Kidney capillary endothelial cell (primary cell): ENCODE results near the gene CACNA1C.

Experiments
- DNase-seq: peaks from one replicate; pipeline ENCODE4 v3.0.0-alpha.2; 2018; ENCODE audit warnings: low spot score

Gene CACNA1C

GRCh38 chr12:2343681-2344080, 290.9 kb downstream of the CACNA1C start:
- no peak for DNase-seq

GRCh38 chr12:2344476-2344875, 291.7 kb downstream of the CACNA1C start:
- no peak for DNase-seq

GRCh38 chr12:2344885-2345284, 292.1 kb downstream of the CACNA1C start:
- no peak for DNase-seq

- DNase-seq = no peak
Measured at GRCh38 chr12:2345902-2346301, 293.1 kb downstream of the CACNA1C start.

- DNase-seq = no peak
Measured at GRCh38 chr12:2346416-2346815, 293.6 kb downstream of the CACNA1C start.

- no peak for DNase-seq
Measured at GRCh38 chr12:2347137-2347843, 294.5 kb downstream of the CACNA1C start.

GRCh38 chr12:2347844-2348481, 295.2 kb downstream of the CACNA1C start:
- no peak for DNase-seq

GRCh38 chr12:2348482-2348852, 295.7 kb downstream of the CACNA1C start:
- no peak for DNase-seq

- DNase-seq = no peak
Measured at GRCh38 chr12:2351161-2351560, 298.4 kb downstream of the CACNA1C start.

- DNase-seq = no peak
Measured at GRCh38 chr12:2352203-2352602, 299.4 kb downstream of the CACNA1C start.

- DNase-seq = no peak
Measured at GRCh38 chr12:2353281-2353680, 300.5 kb downstream of the CACNA1C start.

- DNase-seq = no peak
Measured at GRCh38 chr12:2353691-2354090, 300.9 kb downstream of the CACNA1C start.

- no peak for DNase-seq
Measured at GRCh38 chr12:2354151-2354991, 301.6 kb downstream of the CACNA1C start.

GRCh38 chr12:2355198-2355597, 302.4 kb downstream of the CACNA1C start:
- DNase-seq = no peak

GRCh38 chr12:2355604-2356003, 302.8 kb downstream of the CACNA1C start:
- DNase-seq = no peak

- DNase-seq = no peak
Measured at GRCh38 chr12:2356601-2357125, 303.9 kb downstream of the CACNA1C start.

- no peak for DNase-seq
Measured at GRCh38 chr12:2358986-2359658, 306.3 kb downstream of the CACNA1C start.

- DNase-seq = no peak
Measured at GRCh38 chr12:2359725-2360629, 307.2 kb downstream of the CACNA1C start.

GRCh38 chr12:2360630-2361170, 307.9 kb downstream of the CACNA1C start:
- no peak for DNase-seq

- no peak for DNase-seq
Measured at GRCh38 chr12:2363836-2364609, 311.2 kb downstream of the CACNA1C start.
